Left cardiac atrium (tissue), 4 donors: ENCODE results near the gene NCKAP5. TPM values are rescaled to one million over a fixed set of nuclear protein-coding genes. Genes with fewer than 3 reads are reported as not detected.
"Not testable (repeated sequence)": the region's sequence is repeated elsewhere in the genome, so short reads cannot be mapped to it uniquely, and the experiment has no call there.

Experiments used
- ATAC-seq, 2 donors: fragments of 200-7000 bp; cut with Tn5 transposase; one replicate each; pipeline ENCODE4 v1.9.1; 2020; ENCODE audit warnings: mild to moderate bottlenecking in 2 of 2, moderate library complexity in 2 of 2
- DNase-seq: peaks from one replicate; pipeline ENCODE4 v3.0.0-alpha.2; 2020
- intact Hi-C, 2 donors: fragments of 100-400 bp; cut with DNase I; formaldehyde crosslinking; loops; one replicate each; pipeline versions ENCODE4 v1.14.1 to v1.15.1; 2022 to 2023
- total RNA-seq, 2 donors: library from RNA; stranded (reverse); fragmentation: NEBNext Ultra II Directional; extraction: Animal tissue kit (Norgen Biotek cat#: 25700); gene quantifications; one replicate each; pipeline ENCODE4 v1.2.1, GENCODE V29; 2021
- donor health status: DM: no; HTN: yes; CAD: no.
- donor health status: DM: no; HTN: yes; CAD: no; lungs with severe emphysema.
- donor health status: DM: yes; HTN: yes; CAD: no.
- donor health status: Dilated cardiomyopathy.

NCKAP5 gene
- total RNA-seq, 2 donors from 2014 or later: 5.8 to 6.2 TPM

- ATAC-seq (no peak), DNase-seq (no peak)
- intact Hi-C loops: no loop called here
Measured at GRCh38 chr2:133526530-133527300, 41.5 kb downstream of the NCKAP5 start.

- ATAC-seq (no peak), DNase-seq (no peak)
- intact Hi-C loops: no loop called here
Measured at GRCh38 chr2:133525613-133526529, 42.4 kb downstream of the NCKAP5 start.

GRCh38 chr2:133525090-133525489 is 43.2 kb downstream of the NCKAP5 start:
- ATAC-seq: no peak
- DNase-seq: no peak
- intact Hi-C loops: no loop called here

DNA sequence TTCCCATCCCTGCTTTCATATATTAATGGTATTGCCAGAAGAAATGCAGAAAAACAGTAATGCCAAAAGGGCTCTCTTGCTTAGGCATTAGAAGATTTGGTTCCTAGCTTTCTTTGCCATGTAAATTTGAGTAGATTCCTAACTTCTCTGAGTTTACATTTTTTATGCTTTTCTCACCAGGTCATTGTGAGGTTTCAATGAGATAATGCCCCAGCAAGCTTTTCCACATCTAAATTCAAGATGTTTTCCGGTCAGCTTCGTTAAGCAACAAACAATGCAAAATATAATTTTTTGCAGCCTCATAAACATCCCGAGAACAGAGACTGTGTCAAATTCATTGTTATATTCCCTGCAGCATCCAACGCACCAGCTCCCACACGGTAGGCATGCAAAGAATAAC is 44.9 kb downstream of the NCKAP5 start:
- no peak for ATAC-seq
- no peak for DNase-seq
- intact Hi-C loops: no loop called here

- no peak for DNase-seq
- intact Hi-C loops: no loop called here
- no peak for ATAC-seq
Measured at GRCh38 chr2:133522204-133522603, 46.1 kb downstream of the NCKAP5 start.

GRCh38 chr2:133521146-133521745 is 47.0 kb downstream of the NCKAP5 start:
- DNase-seq: no peak
- no peak for ATAC-seq
- intact Hi-C loops: no loop called here

DNA sequence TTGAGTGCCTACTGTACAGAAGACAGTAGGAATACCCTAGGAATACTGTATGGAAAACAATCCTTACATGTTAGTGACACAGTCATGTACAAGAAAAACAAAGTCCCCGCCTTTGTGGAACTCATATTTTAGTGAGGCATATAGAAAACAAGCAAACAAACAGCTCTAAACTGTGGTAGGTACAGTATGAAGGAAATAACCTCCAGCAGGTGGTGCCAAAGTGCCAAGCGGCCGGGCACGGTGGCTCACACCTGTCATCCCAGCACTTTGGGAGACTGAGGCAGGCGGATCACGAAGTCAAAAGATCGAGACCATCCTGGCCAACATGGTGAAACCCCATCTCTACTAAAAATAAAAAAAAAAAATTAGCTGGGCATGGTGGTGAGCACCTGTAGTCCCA is 48.6 kb downstream of the NCKAP5 start:
- not testable (repeated sequence) for DNase-seq

DNA sequence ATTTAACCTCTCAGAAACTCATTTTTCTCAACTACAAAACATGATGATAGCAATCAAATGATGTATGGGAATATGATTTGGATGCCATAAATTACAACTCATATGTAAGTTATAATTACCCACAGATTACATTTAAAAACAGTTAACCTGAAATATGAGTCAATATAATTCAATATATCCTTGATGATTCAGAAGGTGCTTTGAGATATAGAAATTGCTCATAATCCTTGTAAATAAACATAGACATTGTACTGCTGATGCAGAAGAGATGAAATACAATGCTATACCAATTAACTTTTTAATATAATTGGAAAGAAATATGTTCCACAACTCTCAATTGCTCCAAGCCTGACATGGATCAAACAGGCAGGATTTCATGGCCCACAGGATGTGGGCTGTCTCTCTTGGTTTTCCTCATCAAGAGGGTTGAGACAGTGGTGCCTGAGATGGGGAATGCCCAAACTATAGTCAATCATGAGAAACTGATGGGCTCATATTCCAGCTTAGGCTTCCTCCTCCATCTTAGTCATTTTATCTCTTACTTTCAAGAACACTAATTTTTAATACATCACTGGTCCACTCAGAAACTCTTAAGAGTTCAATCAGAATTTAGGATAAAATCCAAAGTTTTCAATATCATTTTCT is 49.4 kb downstream of the NCKAP5 start:
- intact Hi-C loops: no loop called here
- no peak for ATAC-seq
- no peak for DNase-seq

More for the DNA sequence above, 48.6 kb downstream of the NCKAP5 start:
- intact Hi-C loops, ATAC-seq: not testable (repeated sequence)

DNA sequence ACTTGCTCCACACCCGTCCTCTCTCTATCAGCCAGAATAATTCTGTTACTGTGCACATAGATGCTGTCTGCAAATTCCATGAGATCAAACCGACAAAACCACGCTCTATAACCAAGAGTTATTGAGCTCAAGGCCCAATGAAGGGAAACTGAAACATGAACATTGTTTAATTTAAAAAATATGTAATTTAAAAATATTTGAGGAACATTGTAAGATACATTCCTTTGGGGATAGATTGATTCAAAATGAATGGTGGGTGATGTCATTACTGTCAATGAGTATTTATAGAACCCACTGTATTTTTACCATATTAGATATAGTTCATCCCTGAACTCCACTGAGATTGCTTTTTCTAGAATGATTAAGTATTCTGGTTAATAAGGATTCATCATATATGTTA is 50.4 kb downstream of the NCKAP5 start:
- ATAC-seq (no peak), DNase-seq (no peak)
- intact Hi-C loops: no loop called here

DNA sequence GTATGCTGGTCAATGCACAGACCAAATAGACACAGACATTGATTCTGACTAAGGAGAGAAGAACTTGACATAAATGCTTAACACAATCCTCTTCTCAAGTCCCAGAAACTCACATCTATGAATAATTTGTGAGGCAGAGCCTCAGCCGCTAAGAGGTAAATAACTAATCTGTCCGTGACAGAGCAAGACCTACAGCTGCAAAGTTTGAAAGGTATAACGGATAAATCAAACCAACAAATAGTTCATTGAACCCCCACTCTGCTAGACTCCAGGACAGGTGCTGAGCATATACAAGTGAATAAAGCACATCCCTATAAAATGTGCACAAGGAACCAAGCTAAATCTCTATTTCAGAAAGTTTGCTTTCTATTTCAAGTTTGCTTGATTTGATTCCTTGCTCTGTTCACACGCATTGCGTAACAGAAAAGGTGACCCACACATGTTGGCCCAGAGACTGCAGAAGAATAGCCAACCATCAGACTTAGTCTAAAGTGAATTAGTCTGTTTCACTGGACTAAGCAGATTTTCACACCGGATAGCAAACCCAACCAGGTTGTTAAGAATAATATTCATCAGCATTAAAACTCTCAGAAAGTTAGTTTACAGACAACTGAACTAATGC is 51.7 kb downstream of the NCKAP5 start:
- intact Hi-C loops: no loop called here
- DNase-seq: no peak
- no peak for ATAC-seq

GRCh38 chr2:133515271-133515670 is 53.0 kb downstream of the NCKAP5 start:
- intact Hi-C loops: no loop called here
- DNase-seq (no peak), ATAC-seq (no peak)

DNA sequence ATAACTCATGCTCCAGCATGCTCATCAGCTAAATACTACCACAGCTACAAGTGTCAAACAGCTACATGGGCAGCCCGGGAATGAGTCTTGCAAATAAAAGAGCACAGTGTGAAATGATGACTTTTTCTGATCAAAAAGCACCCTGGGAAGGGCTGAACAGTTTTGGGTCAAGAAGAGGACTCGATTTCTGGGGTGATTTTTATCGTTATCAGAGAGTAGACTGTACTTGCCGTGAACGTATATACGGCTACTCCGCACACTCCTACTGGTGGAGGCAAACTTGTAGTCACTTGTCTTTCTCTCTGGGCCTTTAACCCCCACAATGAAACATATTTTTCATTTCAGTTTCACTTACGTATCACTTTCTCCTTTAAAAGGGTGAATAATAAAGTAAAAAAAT is 54.4 kb downstream of the NCKAP5 start:
- intact Hi-C loops: no loop called here
- DNase-seq (no peak), ATAC-seq (no peak)

DNA sequence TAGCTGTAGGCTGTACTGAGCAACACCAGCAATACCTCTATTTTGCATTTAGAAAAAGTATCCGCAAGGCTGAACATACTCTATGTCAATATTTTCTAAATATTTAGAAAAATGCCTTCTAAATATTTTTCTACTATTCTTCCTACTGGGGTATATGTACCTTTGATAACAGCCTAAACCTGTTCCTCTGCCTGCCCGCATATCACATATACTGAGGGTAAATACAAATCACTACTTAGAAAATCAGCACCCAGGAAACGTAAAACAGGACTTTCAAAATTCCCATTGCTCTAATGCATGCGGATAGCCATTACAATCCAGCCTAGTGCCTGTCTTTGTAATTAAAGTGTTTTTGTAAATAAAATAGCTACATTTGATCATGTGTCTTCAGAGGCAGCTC is 56.1 kb downstream of the NCKAP5 start:
- ATAC-seq (no peak), DNase-seq (no peak)
- intact Hi-C loops: no loop called here

GRCh38 chr2:133511679-133512078 is 56.6 kb downstream of the NCKAP5 start:
- ATAC-seq: no peak
- intact Hi-C loops: no loop called here
- DNase-seq: no peak

- DNase-seq (no peak), ATAC-seq (no peak)
- intact Hi-C loops: no loop called here
Measured at GRCh38 chr2:133509777-133510176, 58.5 kb downstream of the NCKAP5 start.

GRCh38 chr2:133508546-133509165 is 59.6 kb downstream of the NCKAP5 start:
- intact Hi-C loops: no loop called here
- ATAC-seq: no peak
- no peak for DNase-seq

GRCh38 chr2:133506996-133507395 is 61.3 kb downstream of the NCKAP5 start:
- DNase-seq (no peak), ATAC-seq (no peak)
- intact Hi-C loops: no loop called here

DNA sequence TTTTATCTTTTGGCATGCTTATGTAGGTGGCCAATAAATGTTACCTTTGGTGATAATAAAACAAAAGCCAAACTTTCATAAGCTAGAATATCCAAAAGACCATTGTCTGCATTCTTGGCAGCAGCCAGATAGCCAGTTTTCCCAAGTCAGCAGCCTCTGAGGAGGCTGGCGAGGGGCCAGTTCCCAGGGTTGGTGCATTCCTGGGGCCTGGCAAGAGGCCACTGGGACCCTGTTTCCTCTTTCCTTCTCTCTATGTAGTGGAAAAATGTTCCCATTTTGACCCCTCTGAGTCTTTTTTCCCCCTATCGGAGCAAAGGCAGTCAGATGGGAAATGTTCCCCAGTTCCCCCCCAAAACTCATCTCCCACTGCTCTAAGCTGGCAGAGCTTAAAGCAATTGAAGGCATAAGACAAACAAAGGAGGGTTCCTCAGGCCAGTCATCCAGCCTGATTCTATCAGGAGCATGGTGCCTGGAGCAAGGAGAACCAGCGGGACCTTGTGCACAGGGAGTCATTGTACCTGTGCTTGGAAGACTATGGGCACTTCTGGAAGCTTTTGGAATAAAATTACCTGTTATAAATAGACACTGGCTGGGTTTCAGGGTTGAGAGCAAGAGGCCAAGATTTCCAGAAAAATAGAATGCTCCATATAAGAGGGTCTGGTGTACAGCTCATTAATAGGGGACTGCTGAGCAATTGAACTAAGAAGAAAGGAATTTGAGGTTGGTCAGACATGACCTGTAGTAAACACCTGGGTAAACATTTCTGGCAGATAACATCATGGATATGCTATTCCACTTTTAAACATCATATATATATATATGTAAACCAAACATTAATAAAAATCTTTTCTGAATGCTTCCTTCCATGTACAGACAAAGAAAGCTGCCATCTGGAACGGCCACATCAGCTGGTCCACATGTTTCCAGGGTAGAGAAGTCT is 63.4 kb downstream of the NCKAP5 start:
- ATAC-seq (peak; percentile 24 to 33), DNase-seq (peak; percentile 66)
- intact Hi-C loops: no loop called here
